Endothelial cell (in vitro differentiated cells): Measurements from ENCODE around the gene IRF1. TPM values are rescaled to one million over a fixed set of nuclear protein-coding genes. Genes with fewer than 3 reads are reported as not detected.

Source experiments
- DNase-seq: peaks from one replicate; pipeline ENCODE4 v3.0.0; 2021; ENCODE audit warnings: low spot score
- H3K27ac Mint-ChIP-seq: one replicate; pipeline ENCODE4 v1.8.0; 2021; ENCODE audit warnings: mixed read lengths, inconsistent platforms; ENCODE audit not compliant: unreplicated experiment
- H3K27me3 Mint-ChIP-seq: one replicate; pipeline ENCODE4 v1.8.0; 2021; ENCODE audit warnings: mild to moderate bottlenecking, moderate library complexity, mixed read lengths, inconsistent platforms; ENCODE audit not compliant: unreplicated experiment
- H3K36me3 Mint-ChIP-seq: one replicate; pipeline ENCODE4 v1.8.0; 2021; ENCODE audit warnings: mild to moderate bottlenecking, low read depth, mixed read lengths, inconsistent platforms; ENCODE audit not compliant: unreplicated experiment
- H3K4me1 Mint-ChIP-seq: one replicate; pipeline ENCODE4 v1.8.0; 2021; ENCODE audit warnings: mild to moderate bottlenecking, mixed read lengths, inconsistent platforms; ENCODE audit not compliant: unreplicated experiment
- H3K4me3 Mint-ChIP-seq: one replicate; pipeline ENCODE4 v1.8.0; 2021; ENCODE audit warnings: mild to moderate bottlenecking, mixed read lengths, inconsistent platforms; ENCODE audit not compliant: unreplicated experiment
- H3K9me3 Mint-ChIP-seq: one replicate; pipeline ENCODE4 v1.8.0; 2021; ENCODE audit warnings: mixed read lengths, inconsistent platforms; ENCODE audit not compliant: unreplicated experiment
- CTCF ChIP-seq: fragments of 200-600 bp; sonication (generic); IDR thresholded peaks from one replicate; pipeline ENCODE4 v1.5.0; 2021; ENCODE audit warnings: antibody characterized with exemption; ENCODE audit not compliant: unreplicated experiment
- total RNA-seq: library from RNA; stranded (reverse); fragmentation: NEBNext Ultra II Directional; extraction: Animal tissue kit (Norgen Biotek cat#: 25700); gene quantifications from one replicate; pipeline ENCODE4 v1.2.1, GENCODE V29; 2021; ENCODE audit not compliant: unreplicated experiment

Gene IRF1
- total RNA-seq, 1 donor from 2014 or later: 7.1 TPM

- no peak for DNase-seq
- no peak for TF ChIP-seq CTCF
- no peaks in the 10 kb centered on the region for H3K36me3 Mint-ChIP-seq
Measured at GRCh38 chr5:132528866-132529634, 38.5 kb upstream of the IRF1 start.

GRCh38 chr5:132528021-132528420, 37.4 kb upstream of the IRF1 start:
- Mint-ChIP-seq H3K27me3 (peaks cover 1% of the 10 kb centered on the region), H3K36me3 (no peaks in the 10 kb centered on the region), H3K4me3 (no peak overlapping the region), H3K9me3 (no peaks in the 10 kb centered on the region), H3K4me1 (peaks cover 17% of the 10 kb centered on the region), H3K27ac (no peak overlapping the region)
- TF ChIP-seq CTCF: no peak
- DNase-seq: no peak

More at GRCh38 chr5:132528866-132529634, 38.5 kb upstream of the IRF1 start:
- Mint-ChIP-seq H3K4me3 (no peak overlapping the region), H3K4me1 (peaks cover 17% of the 10 kb centered on the region), H3K27ac (no peak overlapping the region), H3K27me3 (peaks cover 1% of the 10 kb centered on the region), H3K9me3 (no peaks in the 10 kb centered on the region)

- TF ChIP-seq CTCF: no peak
- no peaks in the 10 kb centered on the region for H3K36me3 Mint-ChIP-seq
- H3K4me3 Mint-ChIP-seq: no peak overlapping the region
Measured at GRCh38 chr5:132526974-132527564, 36.5 kb upstream of the IRF1 start.

GRCh38 chr5:132526290-132526973, 35.9 kb upstream of the IRF1 start:
- peak; percentile 64 for DNase-seq
- Mint-ChIP-seq H3K27me3 (peaks cover 3% of the 10 kb centered on the region), H3K36me3 (no peaks in the 10 kb centered on the region), H3K4me3 (no peak overlapping the region), H3K4me1 (peaks cover 12% of the 10 kb centered on the region), H3K27ac (no peak overlapping the region), H3K9me3 (no peaks in the 10 kb centered on the region)
- peak; percentile 94 for TF ChIP-seq CTCF

More at GRCh38 chr5:132526974-132527564, 36.5 kb upstream of the IRF1 start:
- no peaks in the 10 kb centered on the region for H3K9me3 Mint-ChIP-seq
- no peak overlapping the region for H3K27ac Mint-ChIP-seq
- no peak for DNase-seq
- peaks cover 16% of the 10 kb centered on the region for H3K4me1 Mint-ChIP-seq
- peaks cover 2% of the 10 kb centered on the region for H3K27me3 Mint-ChIP-seq
